ENCODE measurements around the gene DOCK3. TPM values are rescaled to one million over a fixed set of nuclear protein-coding genes. Genes with fewer than 3 reads are reported as not detected.

Gene DOCK3
- total RNA-seq, 6 donors from 2014 or later = 0.15 to 3.1 (median 0.88) TPM

DNA sequence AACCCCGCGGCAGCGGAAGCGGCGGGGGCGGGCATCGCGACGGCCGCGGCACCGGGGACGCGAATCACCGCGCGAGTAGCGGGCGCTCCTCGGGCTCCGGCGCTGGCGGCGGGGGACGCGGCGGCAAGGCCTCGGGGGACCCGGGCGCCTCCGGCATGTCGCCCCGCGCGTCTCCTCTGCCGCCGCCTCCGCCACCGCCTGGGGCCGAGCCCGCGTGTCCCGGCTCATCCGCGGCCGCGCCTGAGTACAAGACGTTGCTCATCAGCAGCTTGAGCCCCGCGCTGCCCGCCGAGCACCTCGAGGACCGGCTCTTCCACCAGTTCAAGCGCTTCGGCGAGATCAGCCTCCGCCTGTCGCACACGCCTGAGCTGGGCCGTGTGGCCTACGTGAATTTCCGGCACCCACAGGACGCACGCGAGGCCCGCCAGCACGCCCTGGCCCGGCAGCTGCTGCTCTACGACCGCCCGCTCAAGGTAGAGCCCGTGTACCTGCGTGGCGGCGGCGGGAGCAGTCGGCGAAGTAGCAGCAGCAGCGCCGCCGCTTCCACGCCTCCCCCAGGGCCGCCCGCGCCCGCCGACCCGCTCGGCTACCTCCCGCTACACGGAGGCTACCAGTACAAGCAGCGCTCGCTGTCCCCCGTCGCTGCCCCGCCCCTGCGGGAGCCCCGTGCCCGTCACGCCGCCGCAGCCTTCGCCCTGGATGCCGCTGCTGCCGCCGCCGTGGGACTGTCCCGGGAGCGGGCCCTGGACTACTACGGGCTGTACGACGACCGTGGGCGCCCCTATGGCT lies 717.0 kb downstream of the DOCK3 start:
- H3K27me3 ChIP-seq = no peaks in the 10 kb centered on the region
- peaks cover 60 to 89% (median 65%) of the 10 kb centered on the region in 4 donors for H3K4me1 ChIP-seq
- H3K9me3 ChIP-seq = no peaks in the 10 kb centered on the region
- H3K4me3 ChIP-seq = peak overlapping the region; percentile 64 to 91 (median 82)
- ATAC-seq (ENCODE audit: low FRiP score in 2 of 2) = no peak
- DNase-seq = peak; percentile 32 to 90
- H3K27ac ChIP-seq = peak overlapping the region; percentile 87 to 95 (median 92)
- TF ChIP-seq POLR2A (IDR thresholded peaks at IDR 0.05) = peak in 1 of 4 donors; percentile 32
- TF ChIP-seq POLR2AphosphoS5 (IDR thresholded peaks at IDR 0.05) = no peak
- no peak for TF ChIP-seq EP300 (IDR thresholded peaks at IDR 0.05)
- peaks cover 6 to 76% (median 47%) of the 10 kb centered on the region in 4 donors for H3K36me3 ChIP-seq
- WGBS, 2 donors = 18% methylated on average over 31 of the region's 115 CpGs; no CpG with 5 or more reads in 1 of the 2 donors

DNA sequence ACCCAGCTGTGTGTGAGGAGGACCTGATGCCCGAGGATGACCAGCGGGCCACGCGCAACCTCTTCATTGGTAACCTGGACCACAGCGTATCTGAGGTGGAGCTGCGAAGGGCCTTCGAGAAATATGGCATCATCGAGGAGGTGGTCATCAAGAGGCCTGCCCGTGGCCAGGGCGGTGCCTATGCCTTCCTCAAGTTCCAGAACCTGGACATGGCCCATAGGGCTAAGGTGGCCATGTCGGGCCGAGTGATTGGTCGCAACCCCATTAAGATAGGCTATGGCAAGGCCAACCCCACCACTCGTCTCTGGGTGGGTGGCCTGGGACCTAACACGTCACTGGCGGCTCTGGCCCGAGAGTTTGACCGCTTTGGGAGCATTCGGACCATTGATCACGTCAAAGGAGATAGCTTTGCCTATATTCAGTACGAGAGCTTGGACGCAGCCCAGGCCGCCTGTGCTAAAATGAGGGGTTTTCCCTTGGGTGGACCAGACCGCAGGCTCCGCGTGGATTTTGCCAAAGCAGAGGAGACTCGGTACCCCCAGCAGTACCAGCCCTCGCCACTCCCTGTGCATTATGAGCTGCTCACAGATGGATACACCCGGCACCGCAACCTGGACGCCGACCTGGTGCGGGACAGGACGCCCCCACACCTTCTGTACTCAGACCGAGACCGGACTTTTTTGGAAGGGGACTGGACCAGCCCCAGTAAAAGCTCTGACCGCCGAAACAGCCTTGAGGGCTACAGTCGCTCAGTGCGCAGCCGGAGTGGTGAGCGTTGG lies 717.8 kb downstream of the DOCK3 start:
- no peak for ATAC-seq (ENCODE audit: low FRiP score in 2 of 2)
- peak in 1 of 2 donors; percentile 69 for DNase-seq
- peaks cover 52 to 82% (median 57%) of the 10 kb centered on the region in 4 donors for H3K4me1 ChIP-seq
- WGBS, 2 donors = 95 to 96% methylated on average over 21 to 41 of the region's 42 CpGs
- H3K36me3 ChIP-seq = peaks cover 6 to 79% (median 55%) of the 10 kb centered on the region in 4 donors
- H3K27ac ChIP-seq = peak overlapping the region; percentile 87 to 95 (median 92)
- H3K9me3 ChIP-seq = no peaks in the 10 kb centered on the region
- no peaks in the 10 kb centered on the region for H3K27me3 ChIP-seq
- H3K4me3 ChIP-seq = peak overlapping the region; percentile 64 to 91 (median 82)
- TF ChIP-seq POLR2AphosphoS5 (IDR thresholded peaks at IDR 0.05) = no peak
- TF ChIP-seq, protein P1, sequence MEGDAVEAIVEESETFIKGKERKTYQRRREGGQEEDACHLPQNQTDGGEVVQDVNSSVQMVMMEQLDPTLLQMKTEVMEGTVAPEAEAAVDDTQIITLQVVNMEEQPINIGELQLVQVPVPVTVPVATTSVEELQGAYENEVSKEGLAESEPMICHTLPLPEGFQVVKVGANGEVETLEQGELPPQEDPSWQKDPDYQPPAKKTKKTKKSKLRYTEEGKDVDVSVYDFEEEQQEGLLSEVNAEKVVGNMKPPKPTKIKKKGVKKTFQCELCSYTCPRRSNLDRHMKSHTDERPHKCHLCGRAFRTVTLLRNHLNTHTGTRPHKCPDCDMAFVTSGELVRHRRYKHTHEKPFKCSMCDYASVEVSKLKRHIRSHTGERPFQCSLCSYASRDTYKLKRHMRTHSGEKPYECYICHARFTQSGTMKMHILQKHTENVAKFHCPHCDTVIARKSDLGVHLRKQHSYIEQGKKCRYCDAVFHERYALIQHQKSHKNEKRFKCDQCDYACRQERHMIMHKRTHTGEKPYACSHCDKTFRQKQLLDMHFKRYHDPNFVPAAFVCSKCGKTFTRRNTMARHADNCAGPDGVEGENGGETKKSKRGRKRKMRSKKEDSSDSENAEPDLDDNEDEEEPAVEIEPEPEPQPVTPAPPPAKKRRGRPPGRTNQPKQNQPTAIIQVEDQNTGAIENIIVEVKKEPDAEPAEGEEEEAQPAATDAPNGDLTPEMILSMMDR (IDR thresholded peaks at IDR 0.05) = no peak

DNA sequence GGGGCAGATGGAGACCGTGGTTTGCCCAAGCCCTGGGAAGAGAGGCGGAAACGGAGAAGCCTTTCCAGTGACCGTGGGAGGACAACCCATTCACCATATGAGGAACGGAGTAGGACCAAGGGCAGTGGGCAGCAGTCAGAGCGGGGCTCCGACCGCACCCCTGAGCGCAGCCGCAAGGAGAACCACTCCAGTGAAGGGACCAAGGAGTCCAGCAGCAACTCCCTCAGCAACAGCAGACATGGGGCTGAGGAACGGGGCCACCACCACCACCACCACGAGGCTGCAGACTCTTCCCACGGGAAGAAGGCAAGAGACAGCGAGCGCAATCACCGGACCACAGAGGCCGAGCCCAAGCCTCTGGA lies 718.4 kb downstream of the DOCK3 start:
- Histone ChIP-seq H3K36me3 (peaks cover 6 to 79% (median 61%) of the 10 kb centered on the region in 4 donors), H3K27ac (no peak overlapping the region), H3K9me3 (no peaks in the 10 kb centered on the region), H3K4me3 (no peak overlapping the region), H3K27me3 (no peaks in the 10 kb centered on the region), H3K4me1 (peaks cover 46 to 76% (median 53%) of the 10 kb centered on the region in 4 donors)
- 94 to 98% methylated on average over 17 of the region's 17 CpGs for WGBS, 2 donors
- peak in 1 of 2 donors; percentile 72 for DNase-seq
- ATAC-seq (ENCODE audit: low FRiP score in 2 of 2) = no peak
- TF ChIP-seq POLR2AphosphoS5 (IDR thresholded peaks at IDR 0.05) (no peak), POLR2A (IDR thresholded peaks at IDR 0.05) (no peak), EP300 (IDR thresholded peaks at IDR 0.05) (no peak)
- TF ChIP-seq, protein P1 (IDR thresholded peaks at IDR 0.05) = no peak

DNA sequence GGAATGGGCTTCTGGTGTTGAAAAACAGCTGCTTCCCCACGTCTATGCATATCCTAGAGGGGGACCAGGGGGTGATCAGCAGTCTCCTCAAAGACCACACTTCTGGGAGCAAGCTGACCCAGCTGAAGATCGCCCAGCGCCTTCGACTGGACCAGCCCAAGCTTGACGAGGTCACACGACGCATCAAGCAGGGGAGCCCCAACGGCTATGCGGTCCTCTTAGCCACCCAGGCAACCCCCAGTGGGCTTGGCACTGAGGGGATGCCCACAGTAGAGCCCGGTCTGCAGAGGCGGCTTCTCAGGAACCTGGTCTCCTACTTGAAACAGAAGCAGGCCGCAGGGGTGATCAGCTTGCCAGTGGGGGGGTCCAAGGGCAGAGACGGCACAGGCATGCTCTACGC lies 718.8 kb downstream of the DOCK3 start:
- DNase-seq (peak in 1 of 2 donors; percentile 46), ATAC-seq (ENCODE audit: low FRiP score in 2 of 2) (no peak)
- 90 to 93% methylated on average over 10 to 12 of the region's 14 CpGs for WGBS, 2 donors
- Histone ChIP-seq H3K9me3 (no peaks in the 10 kb centered on the region), H3K27ac (no peak overlapping the region), H3K36me3 (peaks cover 6 to 79% (median 61%) of the 10 kb centered on the region in 4 donors), H3K4me3 (no peak overlapping the region), H3K27me3 (no peaks in the 10 kb centered on the region), H3K4me1 (peaks cover 43 to 71% (median 50%) of the 10 kb centered on the region in 4 donors)
- TF ChIP-seq POLR2AphosphoS5 (IDR thresholded peaks at IDR 0.05) (no peak), POLR2A (IDR thresholded peaks at IDR 0.05) (no peak), EP300 (IDR thresholded peaks at IDR 0.05) (no peak)
- TF ChIP-seq, protein P1 (IDR thresholded peaks at IDR 0.05) = no peak

DNA sequence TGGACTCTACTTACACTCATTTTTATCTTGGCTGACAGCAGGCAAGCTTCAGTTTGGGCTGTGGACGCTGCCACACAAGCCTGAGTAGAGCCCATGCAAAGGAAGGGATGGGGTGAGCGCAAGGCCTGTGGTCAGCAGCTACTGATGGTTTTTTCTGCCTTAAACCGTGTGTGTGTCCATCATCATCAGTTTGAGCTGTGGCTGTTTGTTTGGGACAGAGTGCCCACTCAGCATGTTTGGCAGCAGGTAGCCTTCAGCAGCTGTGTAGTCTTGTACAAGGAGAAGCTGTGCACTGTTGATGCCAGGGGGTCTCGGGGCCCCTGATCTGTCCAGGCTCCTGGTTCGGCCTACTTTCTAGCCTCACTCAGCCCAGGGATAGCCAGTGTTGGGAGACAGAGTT lies 719.8 kb downstream of the DOCK3 start:
- H3K4me3 ChIP-seq = no peak overlapping the region
- no peaks in the 10 kb centered on the region for H3K9me3 ChIP-seq
- peaks cover 41 to 62% (median 43%) of the 10 kb centered on the region in 4 donors for H3K4me1 ChIP-seq
- no peaks in the 10 kb centered on the region for H3K27me3 ChIP-seq
- TF ChIP-seq POLR2AphosphoS5 (IDR thresholded peaks at IDR 0.05) = no peak
- TF ChIP-seq POLR2A (IDR thresholded peaks at IDR 0.05) = no peak
- no peak for TF ChIP-seq EP300 (IDR thresholded peaks at IDR 0.05)
- TF ChIP-seq, protein P1 (IDR thresholded peaks at IDR 0.05) = no peak
- WGBS, 2 donors = 86% methylated on average over 5 of the region's 5 CpGs; no CpG with 5 or more reads in 1 of the 2 donors
- peaks cover 6 to 78% (median 58%) of the 10 kb centered on the region in 4 donors for H3K36me3 ChIP-seq
- H3K27ac ChIP-seq = no peak overlapping the region
- ATAC-seq (ENCODE audit: low FRiP score in 2 of 2) (no peak), DNase-seq (no peak)
